HepG2 (cell line): ENCODE data around the gene HACE1. TPM values are rescaled to one million over a fixed set of nuclear protein-coding genes. Genes with fewer than 3 reads are reported as not detected.
"Not testable (repeated sequence)": the region's sequence is repeated elsewhere in the genome, so short reads cannot be mapped to it uniquely, and the experiment has no call there.

Experiments
- ATAC-seq: fragments of 200-7000 bp; cut with Tn5 transposase; 3 replicates; pipeline ENCODE4 v1.9.1; 2020; ENCODE audit warnings: mild to moderate bottlenecking, moderate library complexity
- BruUV-seq: library from RNA; stranded (reverse); fragments of 400-500 nt; replicated peaks from 2 replicates; lab custom pipeline; 2021; lab: Mats Ljungman, UMichigan
- CTCF ChIA-PET: fragments of 300-600 bp; formaldehyde crosslinking; extraction: SDS; loops from one replicate; lab custom pipeline; 2021; ENCODE audit warnings: low total read pairs, inconsistent platforms, low intra/inter-chr PET ratio; lab: Yijun Ruan, JAX
- POLR2A ChIA-PET: fragments of 350-600 bp; sonication (Branson Sonifier 250); formaldehyde crosslinking; loops from one replicate; lab custom pipeline; 2020; ENCODE audit warnings: antibody characterized with exemption, inconsistent platforms; lab: Yijun Ruan, JAX
- DNase-seq: peaks from one replicate; pipeline ENCODE4 v3.0.0-alpha.2; 2015; ENCODE audit warnings: low spot score
- FAIRE-seq: peaks from 3 replicates; lab custom pipeline; 2011; peaks lifted over from hg19 to GRCh38; lab: Jason Lieb, UNC
- H2AFZ ChIP-seq: one replicate; pipeline ENCODE4 v1.6.1; 2011; ENCODE audit warnings: low read length, inconsistent platforms
- H3K27ac ChIP-seq: fragments of 300-600 bp; 3 replicates; pipeline ENCODE4 v1.8.0; 2011; ENCODE audit warnings: mixed run types, mild to moderate bottlenecking, mixed read lengths, low read length, inconsistent platforms; ENCODE audit not compliant: insufficient read depth; ENCODE audit errors: extremely low read length
- H3K27me3 ChIP-seq, 2 experiments: fragments of 200-600 bp in 1 of 2; 2 replicates in 1 of 2; 3 replicates in 1 of 2; pipeline versions ENCODE4 v1.6.0 to v1.8.0; 2011; ENCODE audit warnings: low read length in 2 of 2, mild to moderate bottlenecking in 2 of 2, moderate library complexity in 2 of 2, inconsistent platforms in 1 of 2; ENCODE audit not compliant: insufficient read depth in 2 of 2, control insufficient read depth in 1 of 2
- H3K36me3 ChIP-seq, 2 experiments: fragments of 200-600 bp in 1 of 2; replicated peaks in 1 of 2; 2 replicates in 1 of 2; 3 replicates in 1 of 2; pipeline versions ENCODE4 v1.5.1 to v1.8.0; 2011; ENCODE audit warnings: low read length in 2 of 2, inconsistent platforms in 1 of 2; ENCODE audit not compliant: insufficient read depth in 2 of 2, control insufficient read depth in 1 of 2
- H3K4me1 ChIP-seq: 2 replicates; pipeline ENCODE4 v1.5.1; 2012; ENCODE audit warnings: low read length, inconsistent platforms; ENCODE audit not compliant: insufficient read depth
- H3K4me2 ChIP-seq: 2 replicates; pipeline ENCODE4 v1.6.0; 2011; ENCODE audit warnings: low read depth, low read length, inconsistent platforms
- H3K4me3 ChIP-seq, 3 experiments: fragments of 200-600 bp in 1 of 3; sonication (generic), shearing (Covaris generic) in 1 of 3; replicated peaks in 1 of 3; 2 replicates each; pipeline ENCODE4 v1.5.1; 2011 to 2016; ENCODE audit warnings: low read length in 3 of 3, inconsistent platforms in 2 of 3, low read depth in 2 of 3, mild to moderate bottlenecking in 2 of 3, control low read depth in 1 of 3, mixed read lengths in 1 of 3; ENCODE audit not compliant: insufficient read depth in 1 of 3
- H3K79me2 ChIP-seq: one replicate; pipeline ENCODE4 v1.6.1; 2011; ENCODE audit warnings: low read length, inconsistent platforms; ENCODE audit not compliant: insufficient read depth
- H3K9ac ChIP-seq: 2 replicates; pipeline ENCODE4 v1.6.0; 2011; ENCODE audit warnings: mild to moderate bottlenecking, low read depth, low read length, inconsistent platforms; ENCODE audit not compliant: insufficient read depth
- H3K9me3 ChIP-seq: 2 replicates; pipeline ENCODE4 v1.5.1; 2012; ENCODE audit warnings: mild to moderate bottlenecking, low read length
- H4K20me1 ChIP-seq: 2 replicates; pipeline ENCODE4 v1.6.0; 2011; ENCODE audit warnings: inconsistent platforms, mild to moderate bottlenecking, low read length, moderate library complexity; ENCODE audit not compliant: insufficient read depth
- HDAC2 ChIP-seq: sonication (generic); formaldehyde crosslinking; IDR thresholded peaks from 2 replicates; pipeline ENCODE4 v1.4.0; 2020; ENCODE audit warnings: missing genetic modification reagents
- HNRNPUL1 ChIP-seq: fragments of 200-400 bp; formaldehyde crosslinking; IDR thresholded peaks from 2 replicates; pipeline ENCODE4 v1.6.1; 2017; ENCODE audit warnings: low read depth, mild to moderate bottlenecking, low read length, moderate library complexity
- KLF6 ChIP-seq: IDR thresholded peaks from 2 replicates; pipeline ENCODE4 v1.8.0; 2016; ENCODE audit warnings: missing biosample characterization, missing genetic modification reagents
- MNT ChIP-seq: fragments of 450-650 bp; IDR thresholded peaks from 2 replicates; pipeline ENCODE4 v1.6.1; 2016
- NCOA2 ChIP-seq: sonication (generic); formaldehyde crosslinking; IDR thresholded peaks from 2 replicates; pipeline ENCODE4 v1.8.0; 2022; ENCODE audit warnings: inconsistent platforms
- SATB2 ChIP-seq: sonication (generic); formaldehyde crosslinking; IDR thresholded peaks from 2 replicates; pipeline ENCODE4 v1.5.0; 2020; ENCODE audit warnings: missing genetic modification reagents
- ZFP90 ChIP-seq: sonication (generic); formaldehyde crosslinking; IDR thresholded peaks from 2 replicates; pipeline ENCODE4 v1.8.0; 2022; ENCODE audit warnings: missing genetic modification reagents, mild to moderate bottlenecking, inconsistent platforms, borderline replicate concordance
- ZNF10 ChIP-seq: sonication (generic); formaldehyde crosslinking; IDR thresholded peaks from 2 replicates; pipeline ENCODE4 v1.4.0; 2020; ENCODE audit warnings: mild to moderate bottlenecking, low read depth, missing genetic modification reagents, borderline replicate concordance
- ZNF282 ChIP-seq: fragments of 450-650 bp; IDR thresholded peaks from 2 replicates; pipeline ENCODE4 v1.6.1; 2018; ENCODE audit not compliant: partially characterized antibody
- ZNF414 ChIP-seq: sonication (generic); formaldehyde crosslinking; IDR thresholded peaks from 2 replicates; pipeline ENCODE4 v1.5.0; 2020; ENCODE audit warnings: missing genetic modification reagents
- ZNF550 ChIP-seq: sonication (generic); formaldehyde crosslinking; IDR thresholded peaks from 2 replicates; pipeline ENCODE4 v1.4.0; 2020; ENCODE audit warnings: mild to moderate bottlenecking, missing genetic modification reagents, borderline replicate concordance
- ZSCAN9 ChIP-seq: IDR thresholded peaks from 2 replicates; pipeline ENCODE4 v1.6.1; 2016; ENCODE audit warnings: borderline replicate concordance
- WGBS: methylation state at CpG from one replicate; pipeline ENCODE4 v1.1.6; 2017; ENCODE audit warnings: low lambda C conversion rate; 5-methylcytosine and 5-hydroxymethylcytosine counted together
- in situ Hi-C: cut with HindIII; loops from 2 replicates; pipeline ENCODE4 v1.10.0; 2017; ENCODE audit warnings: low pct_unique_long_range_greater_than_20kb; ENCODE audit not compliant: extremely low pct_ligation_motif_present
- intact Hi-C: fragments of 100-400 bp; cut with micrococcal nuclease; formaldehyde crosslinking; loops from one replicate; pipeline ENCODE4 v1.10.0; 2022; ENCODE audit not compliant: unreplicated experiment
- polyA plus RNA-seq, 8 experiments: library from polyadenylated mRNA; depleted of rRNA in 3 of 8; stranded (reverse) in 7 of 8; unstranded in 1 of 8; fragments of >200 nt; fragmentation: Illumina TruSeq in 4 of 8; extraction: Trizol in 4 of 8; gene quantifications; 2 replicates each; pipeline versions ENCODE4 v1.2.1 to v1.2.3, GENCODE V29; 2011 to 2016; ENCODE audit warnings: low read depth in 4 of 8, missing spikeins in 1 of 8, mixed read lengths in 1 of 8; ENCODE audit not compliant: insufficient read depth in 1 of 8
- total RNA-seq, 5 experiments: library from RNA; depleted of rRNA; stranded (reverse); fragments of >200 nt; fragmentation: Illumina TruSeq; extraction: Trizol; gene quantifications; 2 replicates each; pipeline ENCODE4 v1.2.3, GENCODE V29; 2016; ENCODE audit warnings: low read depth in 1 of 5

The HACE1 gene
- total and polyA plus RNA-seq, 2 of the 13 experiments (the other 11 are each of a cell fraction or from before 2014, with no cell fraction given), result 8.9 to 11.4 TPM

GRCh38 chr6:104908031-104908887, 48.5 kb upstream of the HACE1 start:
- ChIA-PET POLR2A (no interaction called here), CTCF (no interaction called here)
- Histone ChIP-seq H3K27me3 (no peaks in the 10 kb centered on the region; a peak in 1 of 5 replicates), H3K79me2 (no peaks in the 10 kb centered on the region), H3K36me3 (no peaks in the 10 kb centered on the region), H3K9me3 (peaks cover 5% of the 10 kb centered on the region; the same call in 1 of the 2 replicates), H3K4me1 (peaks cover 17% of the 10 kb centered on the region), H3K9ac (no peak overlapping the region), H3K4me2 (peak overlapping the region; percentile 27), H2AFZ (no peak overlapping the region), H4K20me1 (no peaks in the 10 kb centered on the region), H3K27ac (no peak overlapping the region), H3K4me3 (no peak overlapping the region)
- DNase-seq, result peak; percentile 18
- peak; percentile 91 for ATAC-seq
- FAIRE-seq, result no peak
- BruUV-seq, result no TSS peak
- intact Hi-C loops (no loop called here), in situ Hi-C loops (no loop called here)
- WGBS, result 55% methylated on average over 4 of the region's 6 CpGs
- TF ChIP-seq HDAC2 (CRISPR knock-in tag), result no peak
- no peak for TF ChIP-seq ZNF282
- no peak for TF ChIP-seq ZNF414 (CRISPR knock-in tag)
- no peak for TF ChIP-seq ZFP90 (CRISPR knock-in tag)
- TF ChIP-seq NCOA2 (CRISPR knock-in tag), result no peak
- no peak for TF ChIP-seq ZSCAN9
- TF ChIP-seq ZNF10 (CRISPR knock-in tag), result no peak
- no peak for TF ChIP-seq HNRNPUL1
- no peak for TF ChIP-seq ZNF550
- TF ChIP-seq KLF6, result no peak
- TF ChIP-seq SATB2 (CRISPR knock-in tag), result no peak
- TF ChIP-seq MNT, result no peak

- not testable (repeated sequence) for H3K4me2 ChIP-seq
These were observed 39.2 kb upstream of the HACE1 start for GRCh38 chr6:104898893-104899292.

More at GRCh38 chr6:104898893-104899292, 39.2 kb upstream of the HACE1 start:
- H3K79me2 ChIP-seq, H3K4me3 ChIP-seq, H2AFZ ChIP-seq, CTCF ChIA-PET, FAIRE-seq, DNase-seq, H3K9me3 ChIP-seq, BruUV-seq, POLR2A ChIA-PET, H3K27ac ChIP-seq, H3K36me3 ChIP-seq, intact Hi-C loops, H3K4me1 ChIP-seq, in situ Hi-C loops, H4K20me1 ChIP-seq, H3K9ac ChIP-seq, H3K27me3 ChIP-seq, ATAC-seq: not testable (repeated sequence)
- WGBS, result 36% methylated on average over 7 of the region's 7 CpGs
